Lower leg skin (tissue), 3 donors: ENCODE data around the gene A2ML1.

ENCODE experiments used
- POLR2A ChIP-seq, 2 donors: fragments of 450-650 bp; IDR thresholded peaks; one replicate each; pipeline ENCODE4 v1.6.1; 2016 to 2017; ENCODE audit warnings: antibody characterized with exemption in 2 of 2, mild to moderate bottlenecking in 1 of 2, moderate library complexity in 1 of 2
- TF ChIP-seq, protein P1 (sequence below), 3 donors: fragments of 450-650 bp; IDR thresholded peaks; one replicate each; pipeline ENCODE4 v1.5.1; 2016; ENCODE audit warnings: antibody characterized with exemption in 3 of 3, mild to moderate bottlenecking in 3 of 3, moderate library complexity in 2 of 3

- TF ChIP-seq, protein P1, sequence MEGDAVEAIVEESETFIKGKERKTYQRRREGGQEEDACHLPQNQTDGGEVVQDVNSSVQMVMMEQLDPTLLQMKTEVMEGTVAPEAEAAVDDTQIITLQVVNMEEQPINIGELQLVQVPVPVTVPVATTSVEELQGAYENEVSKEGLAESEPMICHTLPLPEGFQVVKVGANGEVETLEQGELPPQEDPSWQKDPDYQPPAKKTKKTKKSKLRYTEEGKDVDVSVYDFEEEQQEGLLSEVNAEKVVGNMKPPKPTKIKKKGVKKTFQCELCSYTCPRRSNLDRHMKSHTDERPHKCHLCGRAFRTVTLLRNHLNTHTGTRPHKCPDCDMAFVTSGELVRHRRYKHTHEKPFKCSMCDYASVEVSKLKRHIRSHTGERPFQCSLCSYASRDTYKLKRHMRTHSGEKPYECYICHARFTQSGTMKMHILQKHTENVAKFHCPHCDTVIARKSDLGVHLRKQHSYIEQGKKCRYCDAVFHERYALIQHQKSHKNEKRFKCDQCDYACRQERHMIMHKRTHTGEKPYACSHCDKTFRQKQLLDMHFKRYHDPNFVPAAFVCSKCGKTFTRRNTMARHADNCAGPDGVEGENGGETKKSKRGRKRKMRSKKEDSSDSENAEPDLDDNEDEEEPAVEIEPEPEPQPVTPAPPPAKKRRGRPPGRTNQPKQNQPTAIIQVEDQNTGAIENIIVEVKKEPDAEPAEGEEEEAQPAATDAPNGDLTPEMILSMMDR (IDR thresholded peaks at IDR 0.05) = no peak
- TF ChIP-seq POLR2A (IDR thresholded peaks at IDR 0.05) = no peak
These were observed 22.2 kb downstream of the A2ML1 start for GRCh38 chr12:8844665-8845064.
